Activated naive CD8-positive, alpha-beta T cell treated with anti-CD3 and anti-CD28 coated beads, Interleukin-2, amount 50 U/mL, for 16 hours (primary cell): ENCODE results near the gene CD63.

ENCODE experiments used
- DNase-seq: peaks from one replicate; pipeline ENCODE4 v3.0.0-alpha.2; 2020; ENCODE audit warnings: low read depth, low spot score

Gene CD63

GRCh38 chr12:55739025-55739378 is 10.2 kb upstream of the CD63 start:
- DNase-seq, result no peak

GRCh38 chr12:55738123-55739024 is 9.6 kb upstream of the CD63 start:
- peak; percentile 62 for DNase-seq

- DNase-seq, result no peak
Measured at GRCh38 chr12:55737581-55738122, 8.8 kb upstream of the CD63 start.

GRCh38 chr12:55736780-55737580 is 8.2 kb upstream of the CD63 start:
- no peak for DNase-seq

GRCh38 chr12:55736076-55736475 is 7.3 kb upstream of the CD63 start:
- no peak for DNase-seq

- DNase-seq, result no peak
Measured at GRCh38 chr12:55734595-55734994, 5.8 kb upstream of the CD63 start.

GRCh38 chr12:55733858-55734257 is 5.0 kb upstream of the CD63 start:
- DNase-seq, result no peak

GRCh38 chr12:55733021-55733555 is 4.3 kb upstream of the CD63 start:
- no peak for DNase-seq

- DNase-seq, result no peak
Measured at GRCh38 chr12:55732288-55732687, 3.5 kb upstream of the CD63 start.

- no peak for DNase-seq
Measured at GRCh38 chr12:55729819-55730818, 1.3 kb upstream of the CD63 start.

- DNase-seq, result no peak
Measured at GRCh38 chr12:55728186-55728938, 447 bp downstream of the CD63 start.

GRCh38 chr12:55727643-55728185 is 1.1 kb downstream of the CD63 start:
- no peak for DNase-seq

- DNase-seq, result no peak
Measured at GRCh38 chr12:55726971-55727370, 1.8 kb downstream of the CD63 start.

GRCh38 chr12:55725556-55725955 is 3.3 kb downstream of the CD63 start:
- DNase-seq, result no peak

- no peak for DNase-seq
Measured at GRCh38 chr12:55724940-55725309, 3.9 kb downstream of the CD63 start.

GRCh38 chr12:55724226-55724939 is 4.4 kb downstream of the CD63 start:
- no peak for DNase-seq

- no peak for DNase-seq
Measured at GRCh38 chr12:55723516-55724225, 5.1 kb downstream of the CD63 start.

GRCh38 chr12:55722948-55723347 is 5.9 kb downstream of the CD63 start:
- DNase-seq, result no peak
